Esophagus squamous epithelium (tissue), 5 donors: Measurements from ENCODE around the gene SHKBP1. TPM values are rescaled to one million over a fixed set of nuclear protein-coding genes. Genes with fewer than 3 reads are reported as not detected.

Experiments
- DNase-seq: peaks from one replicate; lab custom pipeline; 2025; lab: John Stamatoyannopoulos, UW
- H3K27ac ChIP-seq, 4 donors: fragments of 200-600 bp; sonication (generic); one replicate each; pipeline ENCODE4 v1.5.1; 2016 to 2019; ENCODE audit warnings: mild to moderate bottlenecking in 1 of 4
- H3K27me3 ChIP-seq, 4 donors: fragments of 200-600 bp; sonication (generic); 1 replicate in 3 of 4; 2 replicates in 1 of 4; pipeline versions ENCODE4 v1.5.1 to v1.6.0; 2017 to 2021; ENCODE audit warnings: antibody characterized with exemption in 1 of 4
- H3K36me3 ChIP-seq, 3 donors: fragments of 200-600 bp; sonication (generic); one replicate each; pipeline ENCODE4 v1.5.1; 2016 to 2019
- H3K4me1 ChIP-seq, 3 donors: fragments of 200-600 bp; sonication (generic); one replicate each; pipeline ENCODE4 v1.5.1; 2017 to 2019
- H3K4me3 ChIP-seq, 4 donors: fragments of 200-600 bp; sonication (generic); 1 replicate in 3 of 4; 2 replicates in 1 of 4; pipeline ENCODE4 v1.5.1; 2016 to 2019; ENCODE audit warnings: mild to moderate bottlenecking in 2 of 4, moderate library complexity in 1 of 4
- H3K9me3 ChIP-seq, 3 donors: fragments of 200-600 bp; sonication (generic); one replicate each; pipeline ENCODE4 v1.5.1; 2016 to 2019
- CTCF ChIP-seq, 6 experiments: fragments of 450-650 bp in 4 of 6; fragments of 200-600 bp in 2 of 6; sonication (generic) in 2 of 6; IDR thresholded peaks; one replicate each; pipeline ENCODE4 v1.5.1; 2016 to 2019; ENCODE audit warnings: antibody characterized with exemption in 6 of 6, mild to moderate bottlenecking in 4 of 6, moderate library complexity in 4 of 6
- POLR2A ChIP-seq, 4 donors: fragments of 450-650 bp; IDR thresholded peaks; one replicate each; pipeline ENCODE4 v1.6.1; 2017; ENCODE audit warnings: antibody characterized with exemption in 4 of 4, mild to moderate bottlenecking in 4 of 4, moderate library complexity in 3 of 4
- WGBS, 2 donors: methylation state at CpG; one replicate each; pipeline ENCODE4 v1.1.5; 2018; 5-methylcytosine and 5-hydroxymethylcytosine counted together
- intact Hi-C: fragments of 100-400 bp; cut with DNase I; formaldehyde crosslinking; loops from one replicate; pipeline ENCODE4 v1.15.0; 2022
- total RNA-seq, 4 donors: library from RNA; depleted of rRNA; stranded (reverse); fragments of >200 nt; gene quantifications; one replicate each; pipeline ENCODE4 v1.1.0, GENCODE V29; 2016
- donor health status: DM: yes; HTN: yes; CAD: no.

Gene SHKBP1
- total RNA-seq, 4 donors from 2014 or later = 42.3 to 77.9 (median 49.8) TPM

GRCh38 chr19:40608240-40608621 is 31.6 kb downstream of the SHKBP1 start:
- Histone ChIP-seq H3K9me3 (no peaks in the 10 kb centered on the region), H3K4me1 (peaks cover 58 to 98% (median 64%) of the 10 kb centered on the region in 3 donors), H3K4me3 (no peak overlapping the region), H3K27me3 (no peaks in the 10 kb centered on the region), H3K36me3 (no peaks in the 10 kb centered on the region), H3K27ac (peak overlapping the region; percentile 95 to 97 (median 96))
- DNase-seq = no peak
- TF ChIP-seq CTCF (IDR thresholded peaks at IDR 0.05) (no peak), POLR2A (IDR thresholded peaks at IDR 0.05) (no peak)
- WGBS, 2 donors = 87 to 95% methylated on average over 3 to 4 of the region's 14 CpGs
- intact Hi-C loops = loop anchor here (5.0 to 10.0 kb wide), 2 partner anchors 109 to 183 kb away; partner anchors contain the start of genes COQ8B, ITPKC and SERTAD1

- 64 to 74% methylated on average over 4 of the region's 4 CpGs for WGBS, 2 donors
Observed at GRCh38 chr19:40608957-40609356, 32.3 kb downstream of the SHKBP1 start.

GRCh38 chr19:40609561-40610395 is 33.1 kb downstream of the SHKBP1 start:
- Histone ChIP-seq H3K36me3 (no peaks in the 10 kb centered on the region), H3K9me3 (no peaks in the 10 kb centered on the region), H3K4me3 (peak overlapping the region; percentile 43 to 74 (median 58)), H3K27me3 (no peaks in the 10 kb centered on the region), H3K27ac (peak overlapping the region; percentile 94 to 97 (median 95)), H3K4me1 (peaks cover 55 to 98% (median 56%) of the 10 kb centered on the region in 3 donors)
- 4 to 11% methylated on average over 10 to 29 of the region's 50 CpGs for WGBS, 2 donors
- intact Hi-C loops = loop anchor here (5.0 to 10.0 kb wide), 2 partner anchors 108 to 185 kb away; partner anchors contain the start of genes COQ8B, ITPKC and SERTAD1
- DNase-seq = peak; percentile 76
- peak in 3 of 4 donors; percentile 60 to 79 (median 74) for TF ChIP-seq POLR2A (IDR thresholded peaks at IDR 0.05)
- peak in 1 of 6 experiments; percentile 4 for TF ChIP-seq CTCF (IDR thresholded peaks at IDR 0.05)

More at GRCh38 chr19:40608957-40609356, 32.3 kb downstream of the SHKBP1 start:
- TF ChIP-seq POLR2A (IDR thresholded peaks at IDR 0.05) (no peak), CTCF (IDR thresholded peaks at IDR 0.05) (no peak)
- H3K9me3 ChIP-seq = no peaks in the 10 kb centered on the region
- DNase-seq = no peak
- H3K27ac ChIP-seq = peak overlapping the region; percentile 94 to 97 (median 95)
- peaks cover 62 to 98% (median 63%) of the 10 kb centered on the region in 3 donors for H3K4me1 ChIP-seq
- no peaks in the 10 kb centered on the region for H3K36me3 ChIP-seq
- H3K4me3 ChIP-seq = peak overlapping the region in 3 of 4 donors; percentile 57 to 74 (median 59)
- intact Hi-C loops = loop anchor here (5.0 to 10.0 kb wide), 2 partner anchors 108 to 184 kb away; partner anchors contain the start of genes COQ8B, ITPKC and SERTAD1
- no peaks in the 10 kb centered on the region for H3K27me3 ChIP-seq

GRCh38 chr19:40610396-40611064 is 33.9 kb downstream of the SHKBP1 start:
- Histone ChIP-seq H3K27ac (peak overlapping the region; percentile 94 to 97 (median 95)), H3K4me1 (peaks cover 49 to 98% (median 55%) of the 10 kb centered on the region in 3 donors), H3K36me3 (peaks cover 0 to 2% (median 0%) of the 10 kb centered on the region in 3 donors), H3K9me3 (no peaks in the 10 kb centered on the region), H3K27me3 (no peaks in the 10 kb centered on the region), H3K4me3 (peak overlapping the region; percentile 9 to 74 (median 58))
- intact Hi-C loops = no loop called here
- no peak for TF ChIP-seq CTCF (IDR thresholded peaks at IDR 0.05)
- TF ChIP-seq POLR2A (IDR thresholded peaks at IDR 0.05) = peak in 1 of 4 donors; percentile 57
- WGBS, 2 donors = 28 to 29% methylated on average over 12 of the region's 29 CpGs
- no peak for DNase-seq
